NCI-H1092 (cell line): ENCODE data around the gene SMG9.
"Not testable (repeated sequence)": the region's sequence is repeated elsewhere in the genome, so short reads cannot be mapped to it uniquely, and the experiment has no call there.

Source experiments
- DNase-seq: peaks from one replicate; lab custom pipeline; 2025; lab: John Stamatoyannopoulos, UW

The SMG9 gene

DNA sequence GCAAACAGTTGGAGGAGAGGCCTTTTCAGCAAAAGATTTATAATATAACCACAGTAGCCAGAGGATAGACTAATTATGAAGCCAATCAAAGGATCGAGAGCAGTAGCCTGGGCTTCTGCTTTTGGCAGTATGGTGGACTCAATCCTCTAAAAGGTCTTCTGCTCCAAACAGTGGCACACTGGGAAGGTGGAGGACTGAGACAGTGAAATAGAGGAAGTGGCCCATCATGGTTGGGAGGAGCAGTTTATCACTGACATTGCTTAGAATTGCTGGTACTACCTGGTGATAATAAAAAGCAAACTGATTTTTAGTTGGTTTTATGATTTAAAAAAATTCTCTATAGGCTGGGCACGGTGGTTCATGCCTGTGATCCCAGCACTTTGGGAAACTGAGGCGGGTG, 63.9 kb downstream of the SMG9 start:
- no peak for DNase-seq

DNA sequence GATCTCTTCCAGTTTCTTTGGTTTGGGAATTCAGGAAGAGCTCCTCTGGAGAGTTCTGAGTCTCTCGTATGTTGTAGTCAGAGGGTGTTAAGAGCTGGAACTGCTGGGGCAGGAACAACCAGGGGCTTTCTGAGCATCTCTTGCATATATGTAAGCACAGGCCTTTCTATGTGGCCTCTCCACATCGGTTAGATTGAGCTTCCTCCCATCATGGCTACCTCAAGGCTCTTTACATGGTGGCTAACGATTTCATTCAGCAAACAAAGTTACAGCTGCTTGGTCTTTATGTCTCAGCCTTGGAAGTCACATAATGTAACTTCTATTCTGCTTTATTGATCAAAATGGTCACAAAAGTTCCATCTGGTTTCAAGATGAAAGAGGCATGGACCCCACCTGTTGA, 64.3 kb downstream of the SMG9 start:
- DNase-seq, result no peak

DNA sequence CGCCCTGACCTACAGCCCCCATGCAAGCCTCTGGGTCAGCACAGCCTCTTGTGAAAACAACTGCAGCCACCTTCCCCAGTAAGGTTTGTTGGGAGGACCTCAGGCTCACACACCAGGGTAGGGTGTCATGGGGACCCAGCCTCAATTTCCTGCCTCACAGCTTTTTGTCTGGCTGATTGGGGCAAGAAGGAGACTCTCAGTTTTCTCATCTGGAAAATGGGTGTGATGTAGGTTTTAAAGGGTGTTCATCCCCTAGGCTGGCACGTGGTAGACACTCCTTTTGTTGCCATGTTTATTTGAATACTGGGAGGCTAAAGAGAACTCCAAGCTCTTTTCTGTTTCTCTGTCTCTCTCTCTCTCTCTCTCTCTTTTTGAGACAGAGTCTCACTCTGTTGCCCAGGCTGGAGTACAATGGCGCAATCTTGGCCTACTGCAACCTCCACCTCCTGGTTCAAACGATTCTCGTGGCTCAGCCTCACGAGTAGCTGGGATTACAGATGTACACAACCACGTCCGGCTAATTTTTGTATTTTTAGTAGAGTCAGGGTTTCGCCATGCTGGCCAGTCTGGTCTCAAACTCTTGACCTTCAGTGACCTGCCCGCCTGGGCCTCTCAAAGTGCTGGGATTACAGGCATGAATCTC, 66.6 kb downstream of the SMG9 start:
- DNase-seq, result no peak

DNA sequence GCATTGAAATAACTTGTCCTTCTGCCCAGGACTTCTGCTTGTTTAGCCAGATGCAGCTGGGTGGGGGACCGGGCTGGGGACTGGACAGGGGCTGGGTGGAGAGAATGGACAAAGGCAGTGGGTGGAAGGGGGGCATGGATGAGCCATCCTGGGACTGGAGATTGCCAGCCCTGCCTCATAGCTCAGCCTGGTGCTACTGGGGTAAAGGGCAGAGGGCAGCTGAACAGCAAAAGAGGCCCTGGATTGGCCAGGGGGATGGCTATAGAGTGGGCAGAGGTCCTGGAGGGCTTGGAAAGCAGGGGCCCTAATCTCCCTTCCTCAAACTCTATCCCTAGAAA, 67.1 kb downstream of the SMG9 start:
- no peak for DNase-seq

DNA sequence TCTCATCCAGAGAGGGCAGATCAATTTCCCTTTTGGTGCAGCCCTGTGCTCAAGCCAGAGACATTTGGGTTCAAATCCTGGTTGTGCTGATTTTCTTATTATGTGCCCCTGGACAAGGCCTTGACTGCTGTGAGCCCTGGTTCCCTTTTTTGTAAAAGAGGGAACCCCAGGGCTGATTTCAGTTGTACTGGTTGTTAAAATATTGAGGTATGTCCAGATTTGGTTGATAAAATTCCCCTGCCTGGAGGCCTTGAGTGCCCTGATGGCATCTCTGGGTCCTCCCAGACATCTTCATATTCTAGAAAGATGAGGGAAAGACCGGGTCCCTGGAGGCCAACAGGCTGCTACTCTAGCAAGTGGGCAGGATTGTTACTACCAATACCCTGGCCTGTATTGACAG, 70.4 kb downstream of the SMG9 start:
- no peak for DNase-seq

DNA sequence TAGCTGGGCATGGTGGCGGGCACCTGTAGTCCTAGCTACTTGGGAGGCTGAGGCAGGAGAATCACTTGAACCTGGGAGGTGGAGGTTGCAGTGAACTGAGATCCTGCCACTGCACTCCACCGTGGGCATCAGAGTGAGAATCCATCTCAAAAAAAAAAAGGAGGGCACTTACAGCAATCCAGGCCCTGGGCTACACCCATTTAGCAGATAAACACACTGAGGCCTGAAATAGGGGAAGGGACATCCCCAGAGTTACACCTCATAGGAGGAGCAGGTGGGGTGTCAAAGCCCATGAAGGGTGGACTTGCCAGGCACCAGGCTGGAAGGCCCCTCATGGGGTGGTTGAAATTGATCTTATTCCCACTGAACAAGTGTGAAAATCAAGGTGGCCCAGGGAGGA, 70.9 kb downstream of the SMG9 start:
- DNase-seq, result no peak

DNA sequence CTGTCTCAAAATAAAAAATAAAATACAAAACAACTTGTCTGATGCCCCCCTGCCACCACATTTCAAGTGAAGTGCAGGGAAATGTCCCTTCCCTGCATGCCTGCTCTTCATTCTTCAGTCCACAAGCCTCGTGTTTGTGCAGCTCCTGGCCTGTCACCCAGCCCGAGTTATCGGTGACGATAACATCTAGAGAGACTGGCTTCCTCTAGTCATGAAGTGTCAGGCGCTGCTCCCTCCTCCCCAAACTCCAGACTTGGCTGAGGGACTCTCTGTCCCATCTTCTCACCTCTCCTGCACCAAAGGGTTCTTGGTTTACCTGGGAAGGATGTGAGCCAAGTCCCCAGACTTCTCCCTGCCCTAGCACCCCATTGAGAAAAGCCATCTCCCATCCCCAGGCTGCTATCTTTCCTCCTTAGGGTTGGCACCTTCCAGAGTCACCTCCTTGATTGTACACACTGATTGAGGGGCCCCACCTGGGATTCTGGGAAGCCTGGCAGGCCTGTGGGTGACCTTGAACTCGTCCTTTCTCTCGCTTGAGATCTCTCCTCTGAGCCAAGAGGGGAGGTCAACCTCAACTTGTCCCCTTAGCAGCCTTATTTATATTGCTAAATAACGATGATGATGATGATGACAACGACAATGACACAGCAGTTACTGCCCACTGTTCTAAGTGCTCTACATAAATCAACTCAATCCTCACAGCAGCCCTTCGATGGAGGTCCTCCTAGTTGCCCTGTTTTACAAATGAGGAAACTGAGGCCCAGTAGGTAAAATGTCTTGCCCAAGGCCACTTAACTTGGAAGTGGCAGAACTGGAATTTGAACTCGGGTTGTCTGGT, 71.7 kb downstream of the SMG9 start:
- no peak for DNase-seq

DNA sequence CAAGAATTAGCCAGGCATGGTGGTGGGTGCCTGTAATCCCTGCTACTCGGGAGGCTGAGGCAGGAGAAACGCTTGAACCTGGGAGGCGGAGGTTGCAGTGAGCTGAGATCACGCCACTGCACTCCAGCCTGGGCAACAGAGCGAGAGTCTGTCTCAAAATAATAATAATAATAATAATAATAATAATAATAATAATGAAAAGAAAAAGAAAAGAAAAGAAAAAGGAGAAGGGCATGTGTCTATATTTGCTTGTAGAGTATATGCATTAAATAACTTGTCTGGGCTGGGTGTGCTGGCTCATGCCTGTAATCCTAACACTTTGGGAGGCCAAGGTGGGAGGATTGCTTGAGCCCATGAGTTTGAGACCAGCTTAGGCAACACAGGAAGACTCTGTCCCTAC, 72.5 kb downstream of the SMG9 start:
- DNase-seq, result not testable (repeated sequence)

DNA sequence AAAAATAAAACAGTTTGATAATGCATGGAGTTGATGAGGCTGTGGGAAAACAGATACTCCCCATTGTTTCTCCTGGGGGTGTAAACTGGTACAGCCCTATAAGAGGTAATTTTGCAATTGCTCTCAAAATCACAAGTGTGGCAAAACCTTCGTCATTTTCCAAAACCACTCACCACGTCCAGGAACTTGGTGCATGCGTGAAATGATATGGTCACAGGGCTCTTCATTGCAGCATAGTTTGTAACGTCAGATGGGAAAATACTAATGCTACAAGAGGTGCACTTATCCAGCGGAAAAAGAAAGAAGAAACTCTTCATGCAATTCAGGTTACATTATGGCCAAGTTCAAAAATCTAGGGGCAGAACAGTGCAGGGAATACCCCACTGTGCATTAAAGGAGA, 72.9 kb downstream of the SMG9 start:
- DNase-seq, result no peak

DNA sequence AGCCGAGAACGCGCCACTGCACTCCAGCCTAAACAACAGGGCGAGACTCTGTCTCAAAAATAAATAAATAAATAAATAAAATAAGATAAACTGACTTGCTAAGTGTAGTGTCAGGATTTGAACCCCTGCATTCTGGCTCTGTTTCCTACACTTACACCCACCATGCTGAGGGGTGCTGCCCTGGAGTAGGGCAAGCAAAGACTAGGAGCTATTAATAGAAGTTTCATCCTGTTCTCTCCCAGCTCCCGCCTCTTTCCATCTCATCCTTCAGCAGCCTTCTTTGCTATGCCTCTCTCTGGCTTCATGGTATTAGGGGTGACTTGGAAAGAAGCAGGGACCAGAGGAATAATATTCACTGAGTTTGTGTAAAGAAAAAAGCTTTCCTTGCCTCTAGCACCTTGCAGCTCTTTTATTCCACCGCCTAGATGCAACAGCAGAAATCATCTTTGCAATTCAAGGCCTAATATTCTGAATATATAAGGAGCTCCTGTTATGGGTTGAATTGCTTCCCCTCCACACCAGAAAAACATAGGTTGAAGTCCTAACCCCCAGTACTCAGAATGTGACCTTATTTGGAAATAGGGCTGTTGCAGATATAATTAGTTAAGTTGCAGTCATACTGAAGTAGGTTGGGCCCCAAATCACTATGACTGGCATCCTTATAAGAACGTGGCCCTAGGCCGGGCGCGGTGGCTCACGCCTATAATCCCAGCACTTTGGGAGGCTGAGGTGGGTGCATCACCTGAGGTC, 76.1 kb downstream of the SMG9 start:
- DNase-seq, result no peak
